Measurements from ENCODE around the gene HNF1B. TPM values are rescaled to one million over a fixed set of nuclear protein-coding genes. Genes with fewer than 3 reads are reported as not detected.

HNF1B gene
- total RNA-seq, 6 experiments from 2014 or later = 5.2 to 7.0 (median 5.7) TPM

DNA sequence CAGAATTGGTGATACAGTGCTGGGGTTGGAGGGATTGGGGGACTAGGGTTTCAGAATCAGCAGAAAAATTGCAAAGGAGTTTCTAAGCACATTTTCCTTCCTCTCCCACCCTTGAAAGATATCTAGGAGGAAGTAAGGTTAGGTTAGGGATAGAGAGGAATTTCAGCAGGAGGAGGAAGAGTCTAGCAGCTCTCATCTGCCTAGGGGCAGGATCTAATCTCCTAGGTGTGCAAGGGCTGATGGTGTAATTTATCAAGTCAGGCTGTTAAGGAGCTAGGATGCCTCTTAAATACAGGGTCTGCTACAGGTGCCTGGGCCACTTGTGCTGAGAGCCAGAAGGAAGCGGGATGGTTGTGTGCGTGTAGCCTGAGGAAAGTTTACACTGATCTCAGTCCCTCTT lies 1.8 kb upstream of the HNF1B start:
- DNase-seq (no peak), ATAC-seq (no peak)

DNA sequence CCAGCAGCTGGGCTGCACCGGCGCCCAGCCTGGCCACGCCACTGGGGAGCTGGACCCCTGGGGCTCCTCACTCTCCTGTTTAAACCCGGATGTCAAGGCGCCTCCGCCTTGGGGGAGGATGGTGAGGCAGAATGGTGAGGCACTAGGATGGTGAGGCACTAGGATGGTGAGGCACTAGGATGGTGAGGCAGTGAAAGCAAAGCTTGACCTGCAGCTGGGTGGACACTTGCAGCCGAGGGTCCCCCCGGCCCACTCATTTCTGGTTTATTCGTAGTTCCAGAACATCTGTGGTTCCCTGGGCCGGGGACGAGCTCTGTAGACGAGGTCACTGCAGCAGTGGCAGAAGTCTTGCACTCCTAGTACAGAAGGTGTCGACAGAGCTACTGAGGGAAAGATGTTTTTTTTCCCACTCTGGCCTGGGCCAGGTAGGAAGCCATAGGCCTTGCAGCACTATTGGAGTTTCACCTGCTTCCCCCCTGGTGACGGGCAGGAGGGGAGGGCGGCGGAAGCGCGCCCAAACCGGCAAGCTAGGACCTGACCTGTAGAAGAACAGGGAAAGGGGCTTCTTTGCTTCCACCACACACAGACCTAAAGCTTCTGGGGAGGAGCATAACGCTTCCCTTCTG lies 1.1 kb upstream of the HNF1B start:
- DNase-seq (no peak), ATAC-seq (no peak)
- TF ChIP-seq POLR2A (IDR thresholded peaks at IDR 0.05) = no peak
- TF ChIP-seq, protein P1, sequence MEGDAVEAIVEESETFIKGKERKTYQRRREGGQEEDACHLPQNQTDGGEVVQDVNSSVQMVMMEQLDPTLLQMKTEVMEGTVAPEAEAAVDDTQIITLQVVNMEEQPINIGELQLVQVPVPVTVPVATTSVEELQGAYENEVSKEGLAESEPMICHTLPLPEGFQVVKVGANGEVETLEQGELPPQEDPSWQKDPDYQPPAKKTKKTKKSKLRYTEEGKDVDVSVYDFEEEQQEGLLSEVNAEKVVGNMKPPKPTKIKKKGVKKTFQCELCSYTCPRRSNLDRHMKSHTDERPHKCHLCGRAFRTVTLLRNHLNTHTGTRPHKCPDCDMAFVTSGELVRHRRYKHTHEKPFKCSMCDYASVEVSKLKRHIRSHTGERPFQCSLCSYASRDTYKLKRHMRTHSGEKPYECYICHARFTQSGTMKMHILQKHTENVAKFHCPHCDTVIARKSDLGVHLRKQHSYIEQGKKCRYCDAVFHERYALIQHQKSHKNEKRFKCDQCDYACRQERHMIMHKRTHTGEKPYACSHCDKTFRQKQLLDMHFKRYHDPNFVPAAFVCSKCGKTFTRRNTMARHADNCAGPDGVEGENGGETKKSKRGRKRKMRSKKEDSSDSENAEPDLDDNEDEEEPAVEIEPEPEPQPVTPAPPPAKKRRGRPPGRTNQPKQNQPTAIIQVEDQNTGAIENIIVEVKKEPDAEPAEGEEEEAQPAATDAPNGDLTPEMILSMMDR (IDR thresholded peaks at IDR 0.05) = no peak
- 10% methylated on average over 14 of the region's 20 CpGs for WGBS (ENCODE audit: insufficient coverage, low coverage, low lambda C conversion rate, missing lambda C conversion rate)
- H3K27me3 ChIP-seq = no peaks in the 10 kb centered on the region
- intact Hi-C loops (cut with DNase I) = no loop called here
- H3K36me3 ChIP-seq = no peaks in the 10 kb centered on the region
- H3K9me3 ChIP-seq = no peaks in the 10 kb centered on the region
- peak overlapping the region; percentile 61 to 73 (median 71) for H3K4me3 ChIP-seq
- H3K4me1 ChIP-seq = peaks cover 0 to 11% (median 0%) of the 10 kb centered on the region in 4 donors
- peak overlapping the region; percentile 87 to 95 (median 91) for H3K27ac ChIP-seq

More for the DNA sequence above, 1.8 kb upstream of the HNF1B start:
- intact Hi-C loops (cut with DNase I) = no loop called here
- Histone ChIP-seq H3K9me3 (no peaks in the 10 kb centered on the region), H3K4me1 (peaks cover 0 to 11% (median 0%) of the 10 kb centered on the region in 4 donors), H3K27me3 (no peaks in the 10 kb centered on the region), H3K4me3 (peak overlapping the region in 2 of 3 donors; percentile 61 to 73), H3K36me3 (no peaks in the 10 kb centered on the region), H3K27ac (no peak overlapping the region)
- no CpG with 5 or more reads among the region's 2 CpGs for WGBS (ENCODE audit: insufficient coverage, low coverage, low lambda C conversion rate, missing lambda C conversion rate)
- TF ChIP-seq, protein P1 (IDR thresholded peaks at IDR 0.05) = no peak
- no peak for TF ChIP-seq POLR2A (IDR thresholded peaks at IDR 0.05)

DNA sequence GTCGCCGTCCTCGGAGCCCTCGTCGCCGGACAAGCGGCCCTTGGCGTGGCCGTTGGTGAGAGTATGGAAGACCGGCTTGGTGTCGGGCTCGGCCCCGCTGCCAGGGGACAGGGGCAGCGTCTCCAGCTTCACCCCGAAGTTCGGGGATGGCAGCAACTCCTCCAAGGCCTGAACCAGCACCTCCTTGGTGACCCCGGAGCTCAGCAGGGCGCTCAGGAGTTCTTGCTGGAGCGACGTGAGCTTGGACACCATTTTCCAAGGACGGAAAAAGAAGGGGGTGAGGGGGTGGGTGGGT lies 279 bp downstream of the HNF1B start:
- Histone ChIP-seq H3K27ac (peak overlapping the region; percentile 87 to 95 (median 91)), H3K36me3 (no peaks in the 10 kb centered on the region), H3K27me3 (no peaks in the 10 kb centered on the region), H3K4me3 (peak overlapping the region; percentile 61 to 73 (median 71)), H3K9me3 (no peaks in the 10 kb centered on the region), H3K4me1 (peaks cover 0 to 11% (median 0%) of the 10 kb centered on the region in 4 donors)
- DNase-seq = no peak
- intact Hi-C loops (cut with DNase I) = no loop called here
- TF ChIP-seq, protein P1 (IDR thresholded peaks at IDR 0.05) = no peak
- no peak for TF ChIP-seq POLR2A (IDR thresholded peaks at IDR 0.05)
- 0% methylated on average over 3 of the region's 21 CpGs for WGBS (ENCODE audit: insufficient coverage, low coverage, low lambda C conversion rate, missing lambda C conversion rate)
- ATAC-seq = peak in 1 of 4 donors; percentile 9

DNA sequence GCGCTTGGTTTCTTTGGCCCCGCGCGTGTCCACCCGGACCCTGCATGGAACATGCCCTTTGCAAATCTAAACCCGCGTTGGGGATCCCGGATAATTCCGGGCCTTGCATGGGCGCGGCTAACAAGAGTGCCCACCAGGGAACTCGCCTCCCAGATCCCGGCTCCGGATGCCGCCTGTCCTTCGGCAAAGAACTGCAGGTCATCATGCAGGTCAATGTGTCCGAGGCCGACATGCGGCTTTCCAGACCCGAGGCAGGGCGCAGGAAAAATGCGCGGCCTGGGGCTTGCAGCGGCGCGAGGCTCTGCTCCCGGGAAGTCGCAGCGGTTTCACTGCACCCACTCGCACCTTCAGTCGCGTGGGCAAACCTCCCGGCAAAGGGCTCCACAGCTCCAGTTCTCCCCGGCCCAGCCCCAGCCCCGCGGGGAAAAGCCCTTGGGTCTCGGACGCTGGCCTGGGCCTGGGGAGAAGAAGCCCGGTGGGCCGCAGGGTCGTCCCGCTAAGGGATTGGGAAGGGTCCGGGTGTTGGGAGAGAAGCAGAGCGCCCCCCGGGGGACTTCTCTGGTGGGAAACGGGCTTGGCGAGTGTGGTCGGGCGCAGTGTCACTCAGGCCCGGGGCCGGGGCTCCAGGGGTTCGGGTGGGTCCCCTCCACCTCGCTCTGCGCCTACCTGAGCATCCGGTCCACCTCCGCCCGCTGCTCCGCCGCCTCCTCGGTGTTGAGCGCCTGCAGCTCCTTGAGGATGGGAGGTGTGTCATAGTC lies 805 bp downstream of the HNF1B start:
- H3K4me3 ChIP-seq = peak overlapping the region; percentile 61 to 73 (median 71)
- TF ChIP-seq POLR2A (IDR thresholded peaks at IDR 0.05) = peak; percentile 53
- TF ChIP-seq, protein P1 (IDR thresholded peaks at IDR 0.05) = no peak
- H3K27ac ChIP-seq = peak overlapping the region; percentile 87 to 95 (median 91)
- intact Hi-C loops (cut with DNase I) = no loop called here
- WGBS (ENCODE audit: insufficient coverage, low coverage, low lambda C conversion rate, missing lambda C conversion rate) = 2% methylated on average over 9 of the region's 61 CpGs
- DNase-seq (peak; percentile 47 to 66 (median 60)), ATAC-seq (peak; percentile 15 to 19 (median 16))
- H3K36me3 ChIP-seq = no peaks in the 10 kb centered on the region
- H3K27me3 ChIP-seq = no peaks in the 10 kb centered on the region
- H3K4me1 ChIP-seq = peaks cover 0 to 11% (median 0%) of the 10 kb centered on the region in 4 donors
- H3K9me3 ChIP-seq = no peaks in the 10 kb centered on the region

All from right lobe of liver (tissue), 6 donors.